PC-3 (cell line): ENCODE results near the gene CALM3. TPM values are rescaled to one million over a fixed set of nuclear protein-coding genes. Genes with fewer than 3 reads are reported as not detected.

Experiments
- total RNA-seq: library from RNA; depleted of rRNA; stranded (reverse); fragments of >200 nt; gene quantifications from 2 replicates; pipeline ENCODE4 v1.2.3, GENCODE V29; 2014; rRNA removed

CALM3 gene
- total RNA-seq, 1 experiment from 2014 or later: 160 TPM

Other genes with a start within 250 kb of the CALM3 start
- not detected in 2 replicates for gene CCDC8, start 187.8 kb upstream of the CALM3 start, total RNA-seq
- not detected in 2 replicates for gene PNMA8C, start 172.4 kb upstream of the CALM3 start, total RNA-seq
- gene PNMA8A, start 129.8 kb upstream of the CALM3 start, total RNA-seq: not detected in 2 replicates
- gene PNMA8B, start 105.5 kb upstream of the CALM3 start, total RNA-seq: not detected in 2 replicates
- gene PTGIR, start 23.8 kb downstream of the CALM3 start, total RNA-seq: not detected in 2 replicates
- not detected in 2 replicates for gene GNG8, start 34.9 kb downstream of the CALM3 start, total RNA-seq
- 1.9 and 3.1 TPM in 2 replicates for gene DACT3, start 59.9 kb downstream of the CALM3 start, total RNA-seq
- 24.1 and 32.9 TPM in 2 replicates for gene PRKD2, start 115.8 kb downstream of the CALM3 start, total RNA-seq
- 14.3 and 18.4 TPM in 2 replicates for gene FKRP, start 144.7 kb downstream of the CALM3 start, total RNA-seq
- gene STRN4, start 145.1 kb downstream of the CALM3 start, total RNA-seq: 62.7 and 83.9 TPM in 2 replicates
- gene SLC1A5, start 187.3 kb downstream of the CALM3 start, total RNA-seq: 97.4 and 117 TPM in 2 replicates
- gene AP2S1, start 249.5 kb downstream of the CALM3 start, total RNA-seq: 245 and 330 TPM in 2 replicates